AG09319 (cell line): ENCODE measurements around the gene PZP.
"Not testable (repeated sequence)": the region's sequence is repeated elsewhere in the genome, so short reads cannot be mapped to it uniquely, and the experiment has no call there.

ENCODE experiments used
- DNase-seq: peaks from one replicate; pipeline ENCODE4 v3.0.0-alpha.2; 2010; ENCODE audit warnings: low read depth; ENCODE audit errors: extremely low read depth
- TF ChIP-seq, protein P1 (sequence below): IDR thresholded peaks from 2 replicates; pipeline ENCODE4 v1.5.1; 2011; ENCODE audit warnings: low read depth, mild to moderate bottlenecking, inconsistent platforms, low read length, moderate library complexity

The PZP gene

DNA sequence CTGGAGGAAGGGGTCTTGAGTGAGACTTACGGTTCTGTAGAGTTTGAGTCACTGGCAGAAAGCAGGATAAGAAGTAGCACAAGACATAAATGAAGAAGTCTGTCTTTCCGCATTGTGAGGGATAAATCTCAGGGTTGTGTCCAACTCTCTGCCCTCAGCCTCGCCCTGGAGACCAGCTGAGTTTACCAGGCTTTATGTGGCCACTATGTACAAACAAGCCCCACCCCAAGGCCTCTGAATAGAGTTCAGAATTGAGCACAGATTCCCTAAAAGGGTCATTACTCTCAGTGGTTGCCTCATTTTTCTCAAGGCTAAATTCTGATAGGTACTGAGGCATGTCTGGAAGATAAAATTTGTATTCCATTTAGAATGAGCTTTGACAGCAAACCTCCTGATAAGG, at the start of gene PZP:
Gene PZP (minus strand): TSS at position 167 of the 400 bp plus-strand sequence. CDS start 54 bp downstream, at position 113.
- DNase-seq, result no peak
- TF ChIP-seq, protein P1, sequence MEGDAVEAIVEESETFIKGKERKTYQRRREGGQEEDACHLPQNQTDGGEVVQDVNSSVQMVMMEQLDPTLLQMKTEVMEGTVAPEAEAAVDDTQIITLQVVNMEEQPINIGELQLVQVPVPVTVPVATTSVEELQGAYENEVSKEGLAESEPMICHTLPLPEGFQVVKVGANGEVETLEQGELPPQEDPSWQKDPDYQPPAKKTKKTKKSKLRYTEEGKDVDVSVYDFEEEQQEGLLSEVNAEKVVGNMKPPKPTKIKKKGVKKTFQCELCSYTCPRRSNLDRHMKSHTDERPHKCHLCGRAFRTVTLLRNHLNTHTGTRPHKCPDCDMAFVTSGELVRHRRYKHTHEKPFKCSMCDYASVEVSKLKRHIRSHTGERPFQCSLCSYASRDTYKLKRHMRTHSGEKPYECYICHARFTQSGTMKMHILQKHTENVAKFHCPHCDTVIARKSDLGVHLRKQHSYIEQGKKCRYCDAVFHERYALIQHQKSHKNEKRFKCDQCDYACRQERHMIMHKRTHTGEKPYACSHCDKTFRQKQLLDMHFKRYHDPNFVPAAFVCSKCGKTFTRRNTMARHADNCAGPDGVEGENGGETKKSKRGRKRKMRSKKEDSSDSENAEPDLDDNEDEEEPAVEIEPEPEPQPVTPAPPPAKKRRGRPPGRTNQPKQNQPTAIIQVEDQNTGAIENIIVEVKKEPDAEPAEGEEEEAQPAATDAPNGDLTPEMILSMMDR, result no peak

DNA sequence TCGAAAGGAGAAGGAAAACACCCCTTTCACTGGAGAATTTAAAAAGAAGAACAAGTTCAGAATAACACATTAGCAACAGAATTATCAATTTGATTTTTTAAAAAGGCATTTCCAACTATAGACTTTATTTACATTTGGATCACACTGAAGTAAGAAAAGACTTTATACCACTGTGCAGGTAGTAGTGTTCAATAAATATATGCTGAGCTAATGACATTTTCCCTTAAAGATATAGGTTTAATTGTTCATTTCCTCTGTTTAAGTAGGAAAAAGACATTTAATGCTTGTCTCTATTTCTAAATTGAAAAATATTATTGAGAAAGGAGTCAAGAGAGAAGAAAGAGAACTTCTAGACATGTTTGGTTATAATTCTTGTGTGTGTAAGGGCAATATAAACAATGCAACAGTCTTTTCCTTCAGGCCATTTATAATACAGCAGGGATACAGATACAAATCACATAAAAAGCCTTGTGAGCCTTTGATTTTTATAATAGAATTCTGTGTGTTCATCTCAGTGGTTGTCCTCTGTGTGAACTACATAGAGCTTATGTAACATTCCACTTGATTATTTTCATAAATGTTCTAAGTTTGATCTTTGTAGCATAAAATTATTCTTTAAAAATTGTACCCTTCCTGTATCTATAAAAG, 48.7 kb upstream of the PZP start:
- DNase-seq, result no peak
- TF ChIP-seq, protein P1, result no peak

DNA sequence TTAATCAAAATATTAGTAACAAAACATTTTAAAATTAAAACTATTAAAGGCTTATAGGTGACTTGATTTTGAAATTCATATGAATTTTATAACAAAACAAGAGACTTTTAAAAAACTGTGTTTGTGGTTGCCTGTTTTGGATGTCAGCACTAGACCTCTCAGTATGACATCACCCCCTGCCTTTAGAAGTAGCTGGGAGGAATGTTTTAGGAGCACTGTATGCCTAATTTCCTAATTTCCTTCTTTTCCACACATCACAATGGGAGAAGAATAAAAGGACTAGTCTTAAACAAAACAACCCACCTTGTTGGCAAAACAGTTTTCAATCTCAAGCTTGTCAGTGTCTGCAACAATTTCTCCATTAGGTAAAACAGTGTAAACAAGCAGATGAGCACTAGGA, 48.1 kb upstream of the PZP start:
- TF ChIP-seq, protein P1, result no peak
- no peak for DNase-seq

DNA sequence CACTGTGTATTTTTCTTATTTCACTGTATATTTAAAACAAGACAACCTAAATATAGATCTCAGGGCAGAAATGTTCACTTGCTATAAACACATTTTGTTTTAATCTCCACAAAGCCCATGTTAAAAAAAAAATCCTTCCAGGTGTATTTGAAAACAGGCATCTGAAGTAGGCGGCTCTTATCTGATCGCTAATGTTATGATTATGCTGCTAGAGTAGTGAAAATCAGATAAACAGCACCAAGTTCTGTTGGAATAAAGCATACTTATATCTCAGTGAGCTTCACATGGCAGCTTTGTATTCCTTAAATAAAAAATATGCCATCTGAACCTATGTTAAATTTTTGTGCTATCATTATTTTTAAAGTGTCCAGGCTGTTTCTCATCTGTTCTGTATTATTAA, 47.6 kb upstream of the PZP start:
- no peak for DNase-seq
- TF ChIP-seq, protein P1, result no peak

DNA sequence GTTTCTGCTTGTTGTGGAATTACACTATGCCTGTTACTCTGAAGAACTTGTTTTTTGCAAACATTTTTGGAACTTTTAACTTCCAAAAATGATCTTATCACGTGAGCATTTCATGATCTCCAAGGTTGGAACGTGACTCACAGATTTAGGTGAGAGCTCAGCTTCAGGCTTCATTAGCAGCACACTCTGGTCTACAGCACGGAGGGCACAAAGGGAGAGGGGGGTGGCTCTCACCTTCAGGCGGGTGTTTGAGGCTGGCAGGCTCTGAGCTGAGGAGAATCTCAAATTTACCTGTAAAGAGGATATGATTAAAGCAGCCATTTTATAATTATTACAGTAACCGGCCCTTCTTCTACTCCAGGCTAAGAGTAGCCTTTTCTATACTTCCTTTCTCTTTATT, 45.3 kb upstream of the PZP start:
- TF ChIP-seq, protein P1, result no peak

DNA sequence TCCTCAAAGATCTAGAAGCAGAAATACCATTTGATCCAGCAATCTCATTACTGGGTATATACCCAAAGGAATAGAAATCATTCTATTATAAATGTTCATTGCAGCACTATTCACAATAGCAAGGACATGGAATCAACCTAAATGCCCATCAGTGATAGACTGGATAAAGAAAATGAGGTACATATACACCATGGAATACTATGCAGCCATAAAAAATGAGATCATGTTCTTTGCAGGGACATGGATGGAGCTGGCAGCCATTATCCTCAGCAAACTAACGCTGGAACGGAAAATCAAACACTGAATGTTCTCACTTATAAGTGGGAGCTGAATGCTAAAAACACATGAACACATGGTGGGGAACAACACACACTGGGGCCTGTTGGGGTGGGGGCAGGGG, 44.6 kb upstream of the PZP start:
- not testable (repeated sequence) for DNase-seq

More for the DNA sequence above, 45.3 kb upstream of the PZP start:
- no peak for DNase-seq

DNA sequence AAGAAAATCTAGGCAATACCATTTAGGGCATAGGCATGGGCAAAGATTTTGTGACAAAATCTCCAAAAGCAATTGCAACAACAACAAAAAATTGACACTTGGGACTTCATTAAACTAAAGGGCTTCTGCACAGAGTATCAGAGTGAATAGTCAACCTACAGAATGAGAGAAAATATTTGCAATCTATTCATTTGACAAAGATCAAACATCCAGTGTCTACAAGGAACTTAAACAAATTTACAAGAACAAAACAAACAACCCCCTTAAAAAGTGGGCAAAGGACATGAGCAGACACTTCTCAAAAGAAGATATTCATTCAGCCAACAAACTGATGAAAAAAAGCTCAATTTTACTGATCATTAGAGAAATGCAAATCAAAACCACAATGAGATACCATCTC, 44.1 kb upstream of the PZP start:
- TF ChIP-seq, protein P1, result no peak
- DNase-seq, result no peak

DNA sequence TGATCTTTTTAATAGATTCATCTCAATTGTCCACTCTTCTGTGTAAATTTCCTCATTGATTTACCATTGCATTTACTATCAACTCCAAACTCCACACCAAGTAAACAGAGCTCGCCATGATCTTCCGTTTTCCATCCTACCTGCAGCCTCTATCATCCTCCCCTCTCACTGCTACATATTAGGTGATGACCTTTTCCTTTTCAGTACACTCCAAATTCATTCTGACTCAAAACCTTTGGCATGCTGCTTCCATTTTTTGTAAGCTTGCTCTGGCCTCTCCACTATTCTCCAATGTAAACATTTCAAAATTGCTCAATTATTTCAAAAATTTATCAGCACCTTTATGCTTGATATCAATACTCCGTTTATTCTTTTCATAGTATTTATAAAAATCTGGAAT, 40.2 kb upstream of the PZP start:
- TF ChIP-seq, protein P1, result no peak
- DNase-seq, result no peak
